HCT116 (cell line): ENCODE data around the gene SHF. TPM values are rescaled to one million over a fixed set of nuclear protein-coding genes. Genes with fewer than 3 reads are reported as not detected.
A peak's percentile ranks its signal among the peaks of the same experiment; 100 is the strongest.

Experiments
- ATAC-seq: fragments of 200-7000 bp; cut with Tn5 transposase; 2 replicates; pipeline ENCODE4 v1.9.1; 2020; ENCODE audit warnings: mild to moderate bottlenecking, moderate library complexity
- BruUV-seq: library from RNA; stranded (reverse); fragments of 400-500 nt; replicated peaks from 2 replicates; lab custom pipeline; 2021; lab: Mats Ljungman, UMichigan
- CTCF ChIA-PET: fragments of 300-600 bp; sonication (Branson Sonifier 250); formaldehyde crosslinking; loops from one replicate; lab custom pipeline; 2021; ENCODE audit warnings: antibody characterized with exemption; lab: Charles Lee
- POLR2A ChIA-PET: fragments of 300-600, 350-600 bp; sonication (Branson Sonifier 250); formaldehyde crosslinking; loops from one replicate; lab custom pipeline; 2021; ENCODE audit warnings: antibody characterized with exemption; lab: Charles Lee
- RAD21 ChIA-PET, 2 experiments: fragments of 300-600 bp; sonication (Branson Sonifier 250); formaldehyde crosslinking; loops; one replicate each; lab custom pipeline; 2023; ENCODE audit warnings: low total read pairs in 2 of 2; ENCODE audit not compliant: uncharacterized antibody in 2 of 2, unreplicated experiment in 2 of 2, low non-redundant PET in 1 of 2; lab: Charles Lee
- DNase-seq: peaks from one replicate; pipeline ENCODE4 v3.0.0-alpha.2; 2010; ENCODE audit warnings: low read depth, low spot score
- H2AFZ ChIP-seq: fragments of 200-600 bp; shearing (Covaris generic), sonication (generic); 2 replicates; pipeline ENCODE4 v1.6.1; 2017; ENCODE audit warnings: low read depth, mixed run types, mixed read lengths, antibody characterized with exemption, low read length; ENCODE audit not compliant: poor library complexity, severe bottlenecking
- H3K27ac ChIP-seq: 2 replicates; pipeline ENCODE4 v1.5.1; 2012; ENCODE audit warnings: low read depth, low read length
- H3K27me3 ChIP-seq: fragments of 200-600 bp; sonication (generic); 2 replicates; pipeline ENCODE4 v1.6.1; 2016; ENCODE audit warnings: mixed run types, low read length, mixed read lengths; ENCODE audit not compliant: insufficient read depth
- H3K36me3 ChIP-seq, 2 experiments: fragments of 200-500 bp in 1 of 2; fragments of 200-600 bp in 1 of 2; sonication (Bioruptor generic) in 1 of 2; sonication (generic) in 1 of 2; 2 replicates each; pipeline versions ENCODE4 v1.5.1 to v1.6.1; 2014 to 2016; ENCODE audit warnings: low read length in 2 of 2, inconsistent platforms in 1 of 2, mixed read lengths in 1 of 2, mixed run types in 1 of 2; ENCODE audit not compliant: insufficient read depth in 2 of 2, control insufficient read depth in 1 of 2
- H3K4me1 ChIP-seq, 2 experiments: fragments of 200-600 bp in 1 of 2; sonication (generic) in 1 of 2; 2 replicates each; pipeline versions ENCODE4 v1.5.1 to v1.6.1; 2012 to 2017; ENCODE audit warnings: low read length in 2 of 2, inconsistent platforms in 1 of 2, mild to moderate bottlenecking in 1 of 2, mixed read lengths in 1 of 2, mixed run types in 1 of 2, moderate library complexity in 1 of 2; ENCODE audit not compliant: insufficient read depth in 2 of 2, control insufficient read depth in 1 of 2
- H3K4me2 ChIP-seq: fragments of 200-600 bp; sonication (generic); 2 replicates; pipeline ENCODE4 v1.6.1; 2017; ENCODE audit warnings: mixed run types, low read length, mixed read lengths
- H3K4me3 ChIP-seq, 2 experiments: fragments of 200-600 bp in 1 of 2; sonication (generic) in 1 of 2; replicated peaks in 1 of 2; 2 replicates each; pipeline ENCODE4 v1.5.1; 2011 to 2016; ENCODE audit warnings: low read length in 2 of 2, control low read depth in 1 of 2, low read depth in 1 of 2, mild to moderate bottlenecking in 1 of 2, mixed read lengths in 1 of 2, mixed run types in 1 of 2
- H3K79me2 ChIP-seq: fragments of 200-600 bp; sonication (generic); 2 replicates; pipeline ENCODE4 v1.6.1; 2017; ENCODE audit warnings: mild to moderate bottlenecking, mixed run types, low read length, moderate library complexity, mixed read lengths; ENCODE audit not compliant: insufficient read depth
- H3K9ac ChIP-seq: fragments of 200-600 bp; sonication (generic); 2 replicates; pipeline ENCODE4 v1.6.1; 2016; ENCODE audit warnings: low read length, mixed read lengths
- H3K9me2 ChIP-seq: fragments of 200-600 bp; sonication (generic), shearing (Covaris generic); 2 replicates; pipeline ENCODE4 v1.6.1; 2017; ENCODE audit warnings: mixed run types, mild to moderate bottlenecking, moderate library complexity; ENCODE audit not compliant: insufficient read depth
- H3K9me3 ChIP-seq, 2 experiments: fragments of 200-500 bp in 1 of 2; fragments of 200-600 bp in 1 of 2; sonication (Bioruptor generic) in 1 of 2; sonication (generic) in 1 of 2; 2 replicates each; pipeline ENCODE4 v1.6.1; 2014 to 2017; ENCODE audit warnings: low read length in 2 of 2, mixed read lengths in 2 of 2, inconsistent platforms in 1 of 2, low read depth in 1 of 2, mild to moderate bottlenecking in 1 of 2, mixed run types in 1 of 2, moderate library complexity in 1 of 2; ENCODE audit not compliant: control insufficient read depth in 1 of 2, insufficient read depth in 1 of 2
- H4K20me1 ChIP-seq: fragments of 200-600 bp; sonication (generic), shearing (Covaris generic); 2 replicates; pipeline ENCODE4 v1.6.1; 2017; ENCODE audit warnings: mixed run types, mild to moderate bottlenecking, moderate library complexity; ENCODE audit not compliant: insufficient read depth
- CBX3 ChIP-seq: IDR thresholded peaks from 2 replicates; pipeline ENCODE4 v1.6.1; 2012; ENCODE audit warnings: low read depth
- CEBPB ChIP-seq: IDR thresholded peaks from 2 replicates; pipeline ENCODE4 v1.6.1; 2012; ENCODE audit warnings: low read depth
- CTCF ChIP-seq, 3 experiments: fragments of 200-600 bp in 1 of 3; sonication (generic) in 1 of 3; IDR thresholded peaks in 2 of 3; conservative IDR thresholded peaks in 1 of 3; 2 replicates each; pipeline ENCODE4 v1.5.1; 2012 to 2017; ENCODE audit warnings: low read depth in 2 of 3, low read length in 2 of 3, antibody characterized with exemption in 1 of 3, borderline replicate concordance in 1 of 3, control low read depth in 1 of 3, mild to moderate bottlenecking in 1 of 3, mixed read lengths in 1 of 3, mixed run types in 1 of 3, moderate library complexity in 1 of 3; ENCODE audit not compliant: insufficient read depth in 1 of 3
- EGR1 ChIP-seq: IDR thresholded peaks from 2 replicates; pipeline ENCODE4 v1.6.1; 2012; ENCODE audit warnings: low read depth
- ELF1 ChIP-seq: IDR thresholded peaks from 2 replicates; pipeline ENCODE4 v1.6.1; 2012; ENCODE audit warnings: low read depth, borderline replicate concordance
- EZH2phosphoT487 ChIP-seq: fragments of 200-600 bp; IDR thresholded peaks from 2 replicates; pipeline ENCODE4 v1.6.1; 2018; ENCODE audit warnings: antibody characterized with exemption, borderline replicate concordance
- FOSL1 ChIP-seq: IDR thresholded peaks from 2 replicates; pipeline ENCODE4 v1.6.1; 2012; ENCODE audit warnings: low read depth
- JUND ChIP-seq: IDR thresholded peaks from 2 replicates; pipeline ENCODE4 v1.6.1; 2012
- POLR2A ChIP-seq: IDR thresholded peaks from 2 replicates; pipeline ENCODE4 v1.7.0; 2011; ENCODE audit warnings: borderline replicate concordance; ENCODE audit not compliant: insufficient read depth, insufficient read length; ENCODE audit errors: extremely low read depth
- RAD21 ChIP-seq: IDR thresholded peaks from 2 replicates; pipeline ENCODE4 v1.6.1; 2012; ENCODE audit warnings: low read depth, mild to moderate bottlenecking
- YY1 ChIP-seq: IDR thresholded peaks from 2 replicates; pipeline ENCODE4 v1.6.1; 2011; ENCODE audit warnings: low read length, low read depth, moderate library complexity, mild to moderate bottlenecking; ENCODE audit not compliant: insufficient replicate concordance; ENCODE audit errors: extremely low read depth
- ZFX ChIP-seq: fragments of 450-650 bp; IDR thresholded peaks from 2 replicates; pipeline ENCODE4 v1.6.1; 2017
- intact Hi-C: fragments of 100-400 bp; cut with micrococcal nuclease; formaldehyde crosslinking; loops from 2 replicates; pipeline ENCODE4 v1.10.0; 2022
- total RNA-seq: library from RNA; stranded (reverse); gene quantifications from one replicate; pipeline ENCODE4 v1.2.1, GENCODE V29; 2021; ENCODE audit not compliant: unreplicated experiment

SHF gene
- total RNA-seq, 1 experiment from 2014 or later = 2.6 TPM

- Histone ChIP-seq H3K4me3 (peak overlapping the region; percentile 67 to 68), H3K9ac (peak overlapping the region; percentile 62)
Observed at GRCh38 chr15:45128971-45129639, 58.7 kb downstream of the SHF start.

DNA sequence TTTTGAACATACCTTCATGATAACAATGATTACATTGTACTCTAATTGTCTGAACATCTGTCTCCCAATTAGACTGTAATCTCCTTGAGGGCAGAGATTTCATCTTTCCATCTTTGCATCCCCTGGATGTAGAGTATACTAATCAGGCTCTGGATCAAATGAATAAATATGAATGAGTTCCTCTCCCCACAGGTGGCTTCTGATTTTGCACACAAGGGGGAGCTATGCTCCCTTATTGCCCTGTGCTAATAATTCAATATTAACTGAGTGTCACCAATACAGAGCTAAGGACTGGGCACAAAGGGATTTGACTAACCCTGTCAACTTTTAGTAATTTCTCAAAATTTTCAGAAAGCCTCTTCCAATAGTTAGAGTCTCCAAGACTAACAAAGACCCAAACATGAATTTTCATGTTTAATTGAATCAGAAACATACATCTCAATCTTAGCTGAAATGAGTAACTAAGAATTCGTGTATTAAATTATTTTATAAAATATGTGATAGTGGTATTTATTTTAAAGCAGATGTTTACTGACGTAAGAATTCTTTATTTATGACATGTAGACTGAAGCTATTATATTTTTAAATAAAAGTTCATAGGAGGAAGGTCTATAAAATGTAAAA lies 61.1 kb downstream of the SHF start:
- BruUV-seq = no TSS peak
- H3K9ac ChIP-seq = no peak overlapping the region
- POLR2A ChIA-PET = no interaction called here
- DNase-seq = peak; percentile 36
- no peak overlapping the region for H3K4me2 ChIP-seq
- peak; percentile 68 for TF ChIP-seq RAD21
- TF ChIP-seq EZH2phosphoT487 = no peak
- TF ChIP-seq CEBPB = no peak
- no peak for TF ChIP-seq ZFX
- TF ChIP-seq CTCF (IDR thresholded peaks at IDR 0.05 in 2 of 3, conservative IDR thresholded peaks at IDR 0.05 in 1 of 3; ENCODE audit: borderline replicate concordance in 1 of 3, insufficient read depth in 1 of 3, low read depth in 2 of 3, low read length in 2 of 3) = peak; percentile 71 to 92 (median 78)
- H3K27ac ChIP-seq = no peak overlapping the region
- H3K9me3 ChIP-seq = no peaks in the 10 kb centered on the region
- H4K20me1 ChIP-seq = no peaks in the 10 kb centered on the region
- H3K36me3 ChIP-seq = no peaks in the 10 kb centered on the region
- no peaks in the 10 kb centered on the region for H3K27me3 ChIP-seq
- H3K4me3 ChIP-seq = no peak overlapping the region
- RAD21 ChIA-PET = interaction anchor here (0.6 to 1.7 kb wide), 5 partner anchors 8 to 273 kb away, joined by 3 to 8 read pairs (median 3); no protein-coding TSS in a partner anchor
- peaks cover 9 to 22% of the 10 kb centered on the region in 2 experiments for H3K4me1 ChIP-seq
- ATAC-seq = peak; percentile 57
- intact Hi-C loops = loop anchor here (10.0 kb wide), 1 partner anchor 162 kb away; no protein-coding TSS in a partner anchor
- H3K79me2 ChIP-seq = no peaks in the 10 kb centered on the region
- CTCF ChIA-PET = interaction anchor here (0.6 to 2.3 kb wide), 21 partner anchors 9 to 487 kb away, joined by 3 to 60 read pairs (median 3); partner anchors contain the start of gene SORD
- H2AFZ ChIP-seq = no peak overlapping the region
- no peaks in the 10 kb centered on the region for H3K9me2 ChIP-seq

More at GRCh38 chr15:45128971-45129639, 58.7 kb downstream of the SHF start:
- Histone ChIP-seq H3K79me2 (no peaks in the 10 kb centered on the region), H3K36me3 (no peaks in the 10 kb centered on the region), H4K20me1 (no peaks in the 10 kb centered on the region), H3K9me3 (no peaks in the 10 kb centered on the region), H3K27me3 (no peaks in the 10 kb centered on the region), H3K4me1 (peaks cover 7 to 12% of the 10 kb centered on the region in 2 experiments; a peak in 3 of 4 replicates), H3K4me2 (peak overlapping the region; percentile 87), H3K9me2 (no peaks in the 10 kb centered on the region), H3K27ac (no peak overlapping the region), H2AFZ (peak overlapping the region; percentile 34)
- no peak for TF ChIP-seq JUND
- TF ChIP-seq ELF1 = no peak
- TF ChIP-seq YY1 = no peak
- TF ChIP-seq CBX3 = no peak
- TF ChIP-seq POLR2A = no peak
- no peak for TF ChIP-seq EGR1
- no peak for TF ChIP-seq CEBPB
- TF ChIP-seq EZH2phosphoT487 = no peak
- TF ChIP-seq FOSL1 = no peak
- TF ChIP-seq RAD21 = no peak
- DNase-seq = no peak
- POLR2A ChIA-PET = interaction anchor here (2.8 kb wide), 1 partner anchor 34 kb away, joined by 5 read pairs; no protein-coding TSS in a partner anchor
- intact Hi-C loops = loop anchor here (10.0 kb wide), 1 partner anchor 164 kb away; no protein-coding TSS in a partner anchor
- ATAC-seq = no peak
- no TSS peak for BruUV-seq
- CTCF ChIA-PET = interaction anchor here (6.0 kb wide), 1 partner anchor 11 kb away, joined by 40 read pairs; no protein-coding TSS in a partner anchor
- RAD21 ChIA-PET = no interaction called here
